Muscle layer of duodenum (tissue), 2 donors: ENCODE results near the gene BEX3.
"Not testable (repeated sequence)": the region's sequence is repeated elsewhere in the genome, so short reads cannot be mapped to it uniquely, and the experiment has no call there.

Experiments used
- H3K27ac ChIP-seq: one replicate; pipeline ENCODE4 v1.7.0; 2013; ENCODE audit warnings: mild to moderate bottlenecking, low read length
- H3K27me3 ChIP-seq: one replicate; pipeline ENCODE4 v1.7.0; 2013; ENCODE audit warnings: low read depth, mild to moderate bottlenecking, control low read depth, low read length
- H3K36me3 ChIP-seq, 2 donors: one replicate each; pipeline ENCODE4 v1.7.0; 2013; ENCODE audit warnings: low read length in 2 of 2, control low read depth in 1 of 2, mild to moderate bottlenecking in 1 of 2; ENCODE audit not compliant: insufficient read depth in 2 of 2, control insufficient read depth in 1 of 2
- H3K4me1 ChIP-seq, 2 donors: one replicate each; pipeline ENCODE4 v1.7.0; 2013; ENCODE audit warnings: low read length in 2 of 2, mild to moderate bottlenecking in 2 of 2, control low read depth in 1 of 2, moderate library complexity in 1 of 2; ENCODE audit not compliant: insufficient read depth in 2 of 2, control insufficient read depth in 1 of 2
- H3K4me3 ChIP-seq, 2 donors: one replicate each; pipeline ENCODE4 v1.7.0; 2013; ENCODE audit warnings: low read length in 2 of 2, low read depth in 1 of 2, mild to moderate bottlenecking in 1 of 2
- H3K9me3 ChIP-seq, 2 donors: one replicate each; pipeline ENCODE4 v1.7.0; 2013; ENCODE audit warnings: low read length in 2 of 2, control low read depth in 1 of 2, mild to moderate bottlenecking in 1 of 2; ENCODE audit not compliant: control insufficient read depth in 1 of 2
- donor health status: healthy.

BEX3 gene

GRCh38 chrX:103359605-103360004 is 16.7 kb upstream of the BEX3 start:
- H3K27ac ChIP-seq, H3K27me3 ChIP-seq, H3K4me1 ChIP-seq: not testable (repeated sequence)

GRCh38 chrX:103360092-103360491 is 16.2 kb upstream of the BEX3 start:
- Histone ChIP-seq H3K27ac (no peak overlapping the region), H3K36me3 (peaks cover 0 to 4% of the 10 kb centered on the region in 2 donors), H3K27me3 (no peaks in the 10 kb centered on the region), H3K9me3 (no peaks in the 10 kb centered on the region), H3K4me1 (no peaks in the 10 kb centered on the region), H3K4me3 (no peak overlapping the region)

More at GRCh38 chrX:103359605-103360004, 16.7 kb upstream of the BEX3 start:
- not testable (repeated sequence) for H3K36me3 ChIP-seq, H3K4me3 ChIP-seq, H3K9me3 ChIP-seq

- no peaks in the 10 kb centered on the region for H3K9me3 ChIP-seq
- H3K4me3 ChIP-seq: no peak overlapping the region
- H3K4me1 ChIP-seq: no peaks in the 10 kb centered on the region
- H3K27me3 ChIP-seq: no peaks in the 10 kb centered on the region
- H3K27ac ChIP-seq: no peak overlapping the region
- H3K36me3 ChIP-seq: peaks cover 0 to 4% of the 10 kb centered on the region in 2 donors
Observed at GRCh38 chrX:103360916-103361315, 15.4 kb upstream of the BEX3 start.

- no peak overlapping the region for H3K27ac ChIP-seq
- H3K4me1 ChIP-seq: no peaks in the 10 kb centered on the region
- no peaks in the 10 kb centered on the region for H3K36me3 ChIP-seq
- no peak overlapping the region for H3K4me3 ChIP-seq
- no peaks in the 10 kb centered on the region for H3K9me3 ChIP-seq
- no peaks in the 10 kb centered on the region for H3K27me3 ChIP-seq
Observed at GRCh38 chrX:103361798-103362197, 14.5 kb upstream of the BEX3 start.

GRCh38 chrX:103362474-103362873 is 13.9 kb upstream of the BEX3 start:
- no peaks in the 10 kb centered on the region for H3K27me3 ChIP-seq
- no peak overlapping the region for H3K27ac ChIP-seq

GRCh38 chrX:103363046-103363445 is 13.3 kb upstream of the BEX3 start:
- H3K9me3 ChIP-seq: no peaks in the 10 kb centered on the region
- H3K4me3 ChIP-seq: no peak overlapping the region
- no peaks in the 10 kb centered on the region for H3K36me3 ChIP-seq
- H3K27ac ChIP-seq: no peak overlapping the region
- no peaks in the 10 kb centered on the region for H3K4me1 ChIP-seq
- H3K27me3 ChIP-seq: no peaks in the 10 kb centered on the region

More at GRCh38 chrX:103362474-103362873, 13.9 kb upstream of the BEX3 start:
- Histone ChIP-seq H3K4me1 (no peaks in the 10 kb centered on the region), H3K36me3 (no peaks in the 10 kb centered on the region), H3K4me3 (no peak overlapping the region), H3K9me3 (no peaks in the 10 kb centered on the region)

GRCh38 chrX:103367502-103367901 is 8.8 kb upstream of the BEX3 start:
- H3K27ac ChIP-seq: no peak overlapping the region
- H3K36me3 ChIP-seq: no peaks in the 10 kb centered on the region
- H3K27me3 ChIP-seq: no peaks in the 10 kb centered on the region
- no peaks in the 10 kb centered on the region for H3K4me1 ChIP-seq
- no peaks in the 10 kb centered on the region for H3K9me3 ChIP-seq
- H3K4me3 ChIP-seq: no peak overlapping the region

GRCh38 chrX:103369479-103369878 is 6.9 kb upstream of the BEX3 start:
- no peaks in the 10 kb centered on the region for H3K9me3 ChIP-seq
- H3K27me3 ChIP-seq: no peaks in the 10 kb centered on the region
- no peak overlapping the region for H3K27ac ChIP-seq
- no peaks in the 10 kb centered on the region for H3K36me3 ChIP-seq
- H3K4me1 ChIP-seq: no peaks in the 10 kb centered on the region
- H3K4me3 ChIP-seq: no peak overlapping the region

GRCh38 chrX:103372886-103373285 is 3.5 kb upstream of the BEX3 start:
- Histone ChIP-seq H3K36me3 (no peaks in the 10 kb centered on the region), H3K27ac (no peak overlapping the region), H3K27me3 (no peaks in the 10 kb centered on the region)

GRCh38 chrX:103373581-103373980 is 2.8 kb upstream of the BEX3 start:
- no peaks in the 10 kb centered on the region for H3K27me3 ChIP-seq
- no peaks in the 10 kb centered on the region for H3K36me3 ChIP-seq
- no peaks in the 10 kb centered on the region for H3K4me1 ChIP-seq
- no peak overlapping the region for H3K4me3 ChIP-seq
- no peaks in the 10 kb centered on the region for H3K9me3 ChIP-seq
- H3K27ac ChIP-seq: no peak overlapping the region

More at GRCh38 chrX:103372886-103373285, 3.5 kb upstream of the BEX3 start:
- Histone ChIP-seq H3K4me3 (no peak overlapping the region), H3K9me3 (no peaks in the 10 kb centered on the region), H3K4me1 (no peaks in the 10 kb centered on the region)

- Histone ChIP-seq H3K27ac (no peak overlapping the region), H3K4me3 (peak overlapping the region; percentile 63 to 64), H3K27me3 (no peaks in the 10 kb centered on the region)
Observed at GRCh38 chrX:103376979-103377324, 614 bp downstream of the BEX3 start.

GRCh38 chrX:103378990-103379389 is 2.7 kb downstream of the BEX3 start:
- H3K4me3 ChIP-seq: no peak overlapping the region
- no peaks in the 10 kb centered on the region for H3K4me1 ChIP-seq
- H3K27ac ChIP-seq: no peak overlapping the region
- H3K9me3 ChIP-seq: no peaks in the 10 kb centered on the region
- H3K36me3 ChIP-seq: no peaks in the 10 kb centered on the region
- no peaks in the 10 kb centered on the region for H3K27me3 ChIP-seq

More at GRCh38 chrX:103376979-103377324, 614 bp downstream of the BEX3 start:
- Histone ChIP-seq H3K36me3 (no peaks in the 10 kb centered on the region), H3K9me3 (no peaks in the 10 kb centered on the region), H3K4me1 (no peaks in the 10 kb centered on the region)
